H9 (cell line): Measurements from ENCODE around the gene ZNF775. TPM values are rescaled to one million over a fixed set of nuclear protein-coding genes. Genes with fewer than 3 reads are reported as not detected.

Experiments used
- DNase-seq: peaks from one replicate; pipeline ENCODE4 v3.0.0-alpha.2; 2017
- H2AFZ ChIP-seq: one replicate; pipeline ENCODE4 v1.6.1; 2013; ENCODE audit warnings: mild to moderate bottlenecking, low read length, control low read depth, moderate library complexity
- H2AK5ac ChIP-seq: 2 replicates; pipeline ENCODE4 v1.6.1; 2013; ENCODE audit warnings: low read length, control low read depth, mixed read lengths; ENCODE audit not compliant: insufficient read length
- H2BK120ac ChIP-seq: one replicate; pipeline ENCODE4 v1.6.1; 2013; ENCODE audit warnings: low read depth, mild to moderate bottlenecking, low read length, control low read depth, inconsistent platforms; ENCODE audit not compliant: poor library complexity, severe bottlenecking
- H2BK12ac ChIP-seq: 2 replicates; pipeline ENCODE4 v1.6.1; 2013; ENCODE audit warnings: low read length, control low read depth, mixed read lengths, low read depth; ENCODE audit not compliant: insufficient read length
- H2BK15ac ChIP-seq: 2 replicates; pipeline ENCODE4 v1.6.1; 2013; ENCODE audit warnings: low read depth, low read length, control low read depth
- H2BK20ac ChIP-seq: one replicate; pipeline ENCODE4 v1.6.1; 2013; ENCODE audit warnings: low read depth, mild to moderate bottlenecking, low read length, control low read depth, inconsistent platforms; ENCODE audit not compliant: poor library complexity, severe bottlenecking
- H2BK5ac ChIP-seq: 2 replicates; pipeline ENCODE4 v1.6.1; 2013; ENCODE audit warnings: low read length, control low read depth, mixed read lengths; ENCODE audit not compliant: insufficient read length
- H3K14ac ChIP-seq: 2 replicates; pipeline ENCODE4 v1.6.1; 2013; ENCODE audit warnings: low read length, control low read depth; ENCODE audit not compliant: insufficient read depth
- H3K18ac ChIP-seq: 2 replicates; pipeline ENCODE4 v1.6.1; 2013; ENCODE audit warnings: low read depth, mild to moderate bottlenecking, mixed read lengths, low read length, control low read depth; ENCODE audit not compliant: insufficient read length
- H3K23ac ChIP-seq: 2 replicates; pipeline ENCODE4 v1.6.1; 2013; ENCODE audit warnings: low read length, control low read depth, mixed read lengths, low read depth; ENCODE audit not compliant: insufficient read length
- H3K23me2 ChIP-seq: 2 replicates; pipeline ENCODE4 v1.6.1; 2013; ENCODE audit warnings: low read depth, mild to moderate bottlenecking, mixed read lengths, low read length, control low read depth; ENCODE audit not compliant: insufficient read length, poor library complexity, severe bottlenecking
- H3K27ac ChIP-seq: 2 replicates; pipeline ENCODE4 v1.5.1; 2013; ENCODE audit warnings: low read length, control low read depth, mixed read lengths, low read depth; ENCODE audit not compliant: insufficient read length
- H3K27me3 ChIP-seq: 2 replicates; pipeline ENCODE4 v1.6.1; 2013; ENCODE audit warnings: low read length, control low read depth, inconsistent platforms; ENCODE audit not compliant: insufficient read depth
- H3K4ac ChIP-seq: 2 replicates; pipeline ENCODE4 v1.6.1; 2013; ENCODE audit warnings: low read depth, mild to moderate bottlenecking, control low read depth, inconsistent platforms, low read length, moderate library complexity
- H3K4me1 ChIP-seq: 2 replicates; pipeline ENCODE4 v1.6.1; 2013; ENCODE audit warnings: low read length, control low read depth, inconsistent platforms; ENCODE audit not compliant: insufficient read depth
- H3K4me2 ChIP-seq: 2 replicates; pipeline ENCODE4 v1.6.1; 2013; ENCODE audit warnings: low read length, control low read depth, mixed read lengths; ENCODE audit not compliant: insufficient read length, insufficient read depth
- H3K56ac ChIP-seq: 2 replicates; pipeline ENCODE4 v1.6.1; 2013; ENCODE audit warnings: low read depth, mild to moderate bottlenecking, mixed read lengths, low read length, control low read depth; ENCODE audit not compliant: insufficient read length
- H3K79me1 ChIP-seq: 2 replicates; pipeline ENCODE4 v1.6.1; 2013; ENCODE audit warnings: low read depth, mild to moderate bottlenecking, moderate library complexity, low read length, control low read depth, inconsistent platforms; ENCODE audit not compliant: insufficient read depth, poor library complexity, severe bottlenecking
- H3K79me2 ChIP-seq: 2 replicates; pipeline ENCODE4 v1.6.1; 2013; ENCODE audit warnings: low read length, control low read depth, inconsistent platforms; ENCODE audit not compliant: insufficient read depth
- H3K9ac ChIP-seq: 2 replicates; pipeline ENCODE4 v1.6.1; 2013; ENCODE audit warnings: low read length, control low read depth, mixed read lengths; ENCODE audit not compliant: insufficient read length; ENCODE audit errors: extremely low read depth
- H3K9me3 ChIP-seq: one replicate; pipeline ENCODE4 v1.6.1; 2013; ENCODE audit warnings: low read depth, low read length, inconsistent platforms; ENCODE audit not compliant: control insufficient read depth
- H3T11ph ChIP-seq: one replicate; pipeline ENCODE4 v1.6.1; 2013; ENCODE audit warnings: mild to moderate bottlenecking, low read length, control low read depth, inconsistent platforms
- H4K20me1 ChIP-seq: one replicate; pipeline ENCODE4 v1.6.1; 2013; ENCODE audit not compliant: control insufficient read depth, insufficient read length, insufficient read depth
- H4K5ac ChIP-seq: 2 replicates; pipeline ENCODE4 v1.6.1; 2013; ENCODE audit warnings: low read depth, mild to moderate bottlenecking, mixed read lengths, low read length, control low read depth; ENCODE audit not compliant: insufficient read length
- H4K8ac ChIP-seq: replicated peaks from 2 replicates; pipeline ENCODE4 v1.6.1; 2013; ENCODE audit warnings: low read length, control low read depth, mixed read lengths, low read depth; ENCODE audit not compliant: insufficient read length
- H4K91ac ChIP-seq: 2 replicates; pipeline ENCODE4 v1.6.1; 2013; ENCODE audit warnings: low read depth, mild to moderate bottlenecking, moderate library complexity, mixed read lengths, low read length, control low read depth; ENCODE audit not compliant: insufficient read length
- H3K27ac Mint-ChIP-seq, 3 experiments: 2 replicates in 2 of 3; 3 replicates in 1 of 3; pipeline ENCODE4 v1.8.0; 2020 to 2021; ENCODE audit warnings: mixed read lengths in 3 of 3, mild to moderate bottlenecking in 1 of 3, moderate library complexity in 1 of 3
- H3K27me3 Mint-ChIP-seq: 2 replicates; pipeline ENCODE4 v1.8.0; 2021; ENCODE audit warnings: low read depth, mild to moderate bottlenecking, moderate library complexity, mixed read lengths
- H3K36me3 Mint-ChIP-seq, 3 experiments: 2 replicates in 2 of 3; 3 replicates in 1 of 3; pipeline ENCODE4 v1.8.0; 2020 to 2021; ENCODE audit warnings: low read depth in 3 of 3, mixed read lengths in 3 of 3; ENCODE audit not compliant: insufficient read depth in 1 of 3
- H3K4me1 Mint-ChIP-seq, 2 experiments: 2 replicates each; pipeline ENCODE4 v1.8.0; 2020; ENCODE audit warnings: mixed read lengths in 2 of 2
- H3K4me3 Mint-ChIP-seq, 2 experiments: 2 replicates in 1 of 2; 3 replicates in 1 of 2; pipeline ENCODE4 v1.8.0; 2020 to 2021; ENCODE audit warnings: mild to moderate bottlenecking in 2 of 2, mixed read lengths in 2 of 2, moderate library complexity in 1 of 2
- H3K9me3 Mint-ChIP-seq, 2 experiments: 2 replicates in 1 of 2; 3 replicates in 1 of 2; pipeline ENCODE4 v1.8.0; 2020; ENCODE audit warnings: mild to moderate bottlenecking in 2 of 2, mixed read lengths in 2 of 2, moderate library complexity in 1 of 2
- CTCF ChIP-seq: fragments of 200-600 bp; sonication (generic); conservative IDR thresholded peaks from 3 replicates; pipeline ENCODE4 v1.8.0; 2021; ENCODE audit warnings: antibody characterized with exemption, mild to moderate bottlenecking
- WGBS: extraction: QIAGEN DNeasy Blood & Tissue Kit; methylation state at CpG from one replicate; pipeline ENCODE4 v1.1.7; 2013; ENCODE audit warnings: missing lambda C conversion rate, low lambda C conversion rate, mixed read lengths; ENCODE audit not compliant: insufficient read length; ENCODE audit errors: extremely low coverage; 5-methylcytosine and 5-hydroxymethylcytosine counted together
- total RNA-seq: library from RNA; stranded (reverse); gene quantifications from 2 replicates; pipeline ENCODE4 v1.2.1, GENCODE V29; 2021

ZNF775 gene
- total RNA-seq, 1 experiment from 2014 or later = 10.5 TPM

GRCh38 chr7:150410131-150410530 lies 31.0 kb downstream of the ZNF775 start:
- Histone ChIP-seq H2BK5ac (no peak overlapping the region), H3K18ac (no peak overlapping the region), H3K4me2 (no peak overlapping the region), H2AFZ (no peak overlapping the region), H3K56ac (no peak overlapping the region), H4K20me1 (no peaks in the 10 kb centered on the region), H4K8ac (no peak overlapping the region), H4K91ac (no peak overlapping the region), H2BK20ac (no peak overlapping the region), H2BK12ac (no peak overlapping the region), H3K14ac (no peak overlapping the region), H3K4ac (no peak overlapping the region), H3K23me2 (peaks cover 3% of the 10 kb centered on the region), H3K27ac (no peak overlapping the region), H3K4me1 (peaks cover 5% of the 10 kb centered on the region; the same call in 1 of the 2 replicates), H3T11ph (no peak overlapping the region), H3K27me3 (no peaks in the 10 kb centered on the region), H4K5ac (no peak overlapping the region), H3K79me2 (no peaks in the 10 kb centered on the region), H2BK120ac (no peak overlapping the region), H3K9me3 (no peaks in the 10 kb centered on the region), H3K79me1 (no peaks in the 10 kb centered on the region), H3K23ac (no peak overlapping the region), H2AK5ac (no peak overlapping the region), H3K9ac (no peak overlapping the region), H2BK15ac (no peak overlapping the region)
- Mint-ChIP-seq H3K9me3 (no peaks in the 10 kb centered on the region; a peak in 1 of 5 replicates), H3K36me3 (peaks cover 14 to 46% (median 44%) of the 10 kb centered on the region in 3 experiments), H3K4me1 (peaks cover 23 to 30% of the 10 kb centered on the region in 2 experiments), H3K27ac (no peak overlapping the region; a peak in 1 of 7 replicates), H3K27me3 (no peaks in the 10 kb centered on the region; the same call in 1 of the 2 replicates), H3K4me3 (no peak overlapping the region)
- no CpG with 5 or more reads among the region's 7 CpGs for WGBS
- DNase-seq = no peak
- no peak for TF ChIP-seq CTCF
